HEK293 (cell line): Measurements from ENCODE around the gene USP30.

Source experiments
- CTCF ChIP-seq: fragments of 450-650 bp; formaldehyde crosslinking; IDR thresholded peaks from 2 replicates; pipeline ENCODE4 v1.5.1; 2016; ENCODE audit warnings: missing biosample characterization, missing genetic modification characterization
- ELK4 ChIP-seq: IDR thresholded peaks from 2 replicates; pipeline ENCODE4 v1.6.1; 2011; ENCODE audit warnings: mild to moderate bottlenecking, low read depth, low read length, borderline replicate concordance
- KLF9 ChIP-seq: fragments of 450-650 bp; formaldehyde crosslinking; IDR thresholded peaks from 2 replicates; pipeline ENCODE4 v1.5.1; 2016; ENCODE audit warnings: missing biosample characterization, missing genetic modification characterization, low read depth
- PATZ1 ChIP-seq: fragments of 450-650 bp; formaldehyde crosslinking; IDR thresholded peaks from 2 replicates; pipeline ENCODE4 v1.5.1; 2016; ENCODE audit warnings: missing biosample characterization, missing genetic modification characterization
- REST ChIP-seq: fragments of 450-650 bp; formaldehyde crosslinking; IDR thresholded peaks from 2 replicates; pipeline ENCODE4 v1.5.1; 2016; ENCODE audit warnings: missing biosample characterization, missing genetic modification characterization
- SETDB1 ChIP-seq: IDR thresholded peaks from one replicate; pipeline ENCODE4 v1.6.1; 2017; ENCODE audit warnings: mild to moderate bottlenecking, low read length, moderate library complexity, mixed read lengths; ENCODE audit not compliant: insufficient read length
- YY1 ChIP-seq: fragments of 450-650 bp; formaldehyde crosslinking; IDR thresholded peaks from 2 replicates; pipeline ENCODE4 v1.5.1; 2018; ENCODE audit warnings: missing biosample characterization, missing genetic modification characterization
- ZFP69B ChIP-seq: fragments of 450-650 bp; formaldehyde crosslinking; IDR thresholded peaks from 2 replicates; pipeline ENCODE4 v1.5.1; 2016; ENCODE audit warnings: missing biosample characterization, missing genetic modification characterization
- ZNF140 ChIP-seq: fragments of 450-650 bp; formaldehyde crosslinking; IDR thresholded peaks from 2 replicates; pipeline ENCODE4 v1.5.1; 2016; ENCODE audit warnings: missing biosample characterization, missing genetic modification characterization
- ZNF280D ChIP-seq: fragments of 450-650 bp; formaldehyde crosslinking; IDR thresholded peaks from 2 replicates; pipeline ENCODE4 v1.5.1; 2016; ENCODE audit warnings: missing biosample characterization, missing genetic modification characterization
- ZNF324 ChIP-seq: fragments of 450-650 bp; formaldehyde crosslinking; IDR thresholded peaks from 2 replicates; pipeline ENCODE4 v1.5.1; 2016; ENCODE audit warnings: missing biosample characterization, missing genetic modification characterization
- ZNF362 ChIP-seq: fragments of 450-650 bp; formaldehyde crosslinking; IDR thresholded peaks from 2 replicates; pipeline ENCODE4 v1.5.1; 2016; ENCODE audit warnings: missing biosample characterization, missing genetic modification characterization
- ZNF776 ChIP-seq: fragments of 450-650 bp; formaldehyde crosslinking; IDR thresholded peaks from 2 replicates; pipeline ENCODE4 v1.5.0; 2017; ENCODE audit warnings: missing biosample characterization, missing genetic modification characterization, borderline replicate concordance
- ZNF792 ChIP-seq: fragments of 450-650 bp; formaldehyde crosslinking; IDR thresholded peaks from 2 replicates; pipeline ENCODE4 v1.5.1; 2016; ENCODE audit warnings: missing biosample characterization, missing genetic modification characterization

GRCh38 chr12:109056891-109057290, 4.5 kb downstream of the USP30 start:
- TF ChIP-seq KLF9 (tag by site-specific recombination) (no peak), REST (tag by site-specific recombination) (no peak), CTCF (tag by site-specific recombination) (no peak), PATZ1 (tag by site-specific recombination) (no peak), ZNF280D (tag by site-specific recombination) (no peak), ZNF140 (tag by site-specific recombination) (no peak), ZNF362 (tag by site-specific recombination) (no peak), ZFP69B (tag by site-specific recombination) (no peak), SETDB1 (no peak), ZNF324 (tag by site-specific recombination) (no peak), YY1 (tag by site-specific recombination) (no peak), ELK4 (no peak), ZNF776 (tag by site-specific recombination) (no peak), ZNF792 (no peak)
